Breast epithelium (tissue), 4 donors: ENCODE measurements around the gene IL32. TPM values are rescaled to one million over a fixed set of nuclear protein-coding genes. Genes with fewer than 3 reads are reported as not detected.

ENCODE experiments used
- DNase-seq, 2 donors: peaks; one replicate each; pipeline ENCODE4 v3.0.0-alpha.2; 2019; ENCODE audit warnings: low spot score in 2 of 2
- H3K27ac ChIP-seq, 2 donors: fragments of 200-600 bp; sonication (generic) in 1 of 2; one replicate each; pipeline ENCODE4 v1.5.1; 2016 to 2019; ENCODE audit warnings: mild to moderate bottlenecking in 1 of 2
- H3K27me3 ChIP-seq, 2 donors: fragments of 200-600 bp; sonication (generic) in 1 of 2; one replicate each; pipeline versions ENCODE4 v1.5.1 to v1.6.0; 2017 to 2019; ENCODE audit warnings: control low read depth in 1 of 2, mild to moderate bottlenecking in 1 of 2
- H3K36me3 ChIP-seq: fragments of 200-600 bp; one replicate; pipeline ENCODE4 v1.5.1; 2019
- H3K4me1 ChIP-seq, 2 donors: fragments of 200-600 bp; sonication (generic); one replicate each; pipeline ENCODE4 v1.5.1; 2016 to 2019; ENCODE audit warnings: control low read depth in 1 of 2
- H3K4me3 ChIP-seq, 3 donors: fragments of 200-600 bp; sonication (generic); 1 replicate in 2 of 3; 2 replicates in 1 of 3; pipeline ENCODE4 v1.5.1; 2016 to 2019; ENCODE audit warnings: mild to moderate bottlenecking in 3 of 3, moderate library complexity in 2 of 3
- H3K9me3 ChIP-seq, 2 donors: fragments of 200-600 bp; sonication (generic) in 1 of 2; one replicate each; pipeline ENCODE4 v1.5.1; 2016 to 2019; ENCODE audit warnings: control low read depth in 1 of 2
- POLR2A ChIP-seq: fragments of 450-650 bp; IDR thresholded peaks from one replicate; pipeline ENCODE4 v1.6.1; 2016; ENCODE audit warnings: antibody characterized with exemption, mild to moderate bottlenecking, moderate library complexity
- POLR2AphosphoS5 ChIP-seq, 3 donors: sonication (generic); formaldehyde crosslinking; IDR thresholded peaks; one replicate each; pipeline ENCODE4 v1.6.1; 2017; ENCODE audit warnings: antibody characterized with exemption in 3 of 3
- intact Hi-C: fragments of 100-400 bp; cut with DNase I; formaldehyde crosslinking; loops from one replicate; pipeline ENCODE4 v1.15.1; 2023; ENCODE audit warnings: low total_unique reads
- total RNA-seq, 3 donors: library from RNA; depleted of rRNA; stranded (reverse); fragments of >200 nt; gene quantifications; one replicate each; pipeline ENCODE4 v1.1.0, GENCODE V29; 2016
- TF ChIP-seq, protein P1 (sequence below), 3 donors: fragments of 450-650 bp; IDR thresholded peaks; one replicate each; pipeline ENCODE4 v1.5.1; 2016 to 2017; ENCODE audit warnings: antibody characterized with exemption in 3 of 3, mild to moderate bottlenecking in 3 of 3, moderate library complexity in 3 of 3

IL32 gene
- total RNA-seq, 3 donors from 2014 or later: 9.1 to 17.0 (median 12.0) TPM

DNA sequence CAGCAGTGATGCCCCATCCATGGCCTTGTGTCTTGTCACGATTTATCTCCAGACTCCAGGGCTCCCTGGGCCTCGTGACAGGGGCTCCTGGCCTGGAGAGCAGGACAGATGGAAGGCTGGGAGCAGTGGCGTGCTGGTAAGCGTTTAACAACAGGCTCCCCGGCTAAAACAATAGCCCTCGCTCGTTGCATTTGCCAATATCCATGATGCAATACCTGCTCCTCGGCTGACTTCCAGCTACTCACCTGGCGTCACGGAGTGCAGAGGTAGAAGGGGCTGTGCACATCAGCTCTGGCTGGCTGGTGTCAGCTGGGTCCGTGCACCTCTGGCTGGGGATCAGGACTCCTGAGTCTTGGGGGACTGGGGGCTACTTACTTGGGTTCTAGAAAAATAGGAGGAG lies 27.2 kb upstream of the IL32 start:
- TF ChIP-seq, protein P1, sequence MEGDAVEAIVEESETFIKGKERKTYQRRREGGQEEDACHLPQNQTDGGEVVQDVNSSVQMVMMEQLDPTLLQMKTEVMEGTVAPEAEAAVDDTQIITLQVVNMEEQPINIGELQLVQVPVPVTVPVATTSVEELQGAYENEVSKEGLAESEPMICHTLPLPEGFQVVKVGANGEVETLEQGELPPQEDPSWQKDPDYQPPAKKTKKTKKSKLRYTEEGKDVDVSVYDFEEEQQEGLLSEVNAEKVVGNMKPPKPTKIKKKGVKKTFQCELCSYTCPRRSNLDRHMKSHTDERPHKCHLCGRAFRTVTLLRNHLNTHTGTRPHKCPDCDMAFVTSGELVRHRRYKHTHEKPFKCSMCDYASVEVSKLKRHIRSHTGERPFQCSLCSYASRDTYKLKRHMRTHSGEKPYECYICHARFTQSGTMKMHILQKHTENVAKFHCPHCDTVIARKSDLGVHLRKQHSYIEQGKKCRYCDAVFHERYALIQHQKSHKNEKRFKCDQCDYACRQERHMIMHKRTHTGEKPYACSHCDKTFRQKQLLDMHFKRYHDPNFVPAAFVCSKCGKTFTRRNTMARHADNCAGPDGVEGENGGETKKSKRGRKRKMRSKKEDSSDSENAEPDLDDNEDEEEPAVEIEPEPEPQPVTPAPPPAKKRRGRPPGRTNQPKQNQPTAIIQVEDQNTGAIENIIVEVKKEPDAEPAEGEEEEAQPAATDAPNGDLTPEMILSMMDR (IDR thresholded peaks at IDR 0.05): no peak
- peak in 2 of 3 donors; percentile 17 to 43 for TF ChIP-seq POLR2AphosphoS5 (IDR thresholded peaks at IDR 0.05)
- peaks cover 0 to 48% of the 10 kb centered on the region in 2 donors for H3K27me3 ChIP-seq
- DNase-seq: peak; percentile 82 to 84
- H3K36me3 ChIP-seq: no peaks in the 10 kb centered on the region
- peak overlapping the region; percentile 0 to 29 for H3K27ac ChIP-seq
- H3K4me3 ChIP-seq: no peak overlapping the region
- no peaks in the 10 kb centered on the region for H3K9me3 ChIP-seq
- peaks cover 0 to 4% of the 10 kb centered on the region in 2 donors for H3K4me1 ChIP-seq
- intact Hi-C loops: no loop called here

DNA sequence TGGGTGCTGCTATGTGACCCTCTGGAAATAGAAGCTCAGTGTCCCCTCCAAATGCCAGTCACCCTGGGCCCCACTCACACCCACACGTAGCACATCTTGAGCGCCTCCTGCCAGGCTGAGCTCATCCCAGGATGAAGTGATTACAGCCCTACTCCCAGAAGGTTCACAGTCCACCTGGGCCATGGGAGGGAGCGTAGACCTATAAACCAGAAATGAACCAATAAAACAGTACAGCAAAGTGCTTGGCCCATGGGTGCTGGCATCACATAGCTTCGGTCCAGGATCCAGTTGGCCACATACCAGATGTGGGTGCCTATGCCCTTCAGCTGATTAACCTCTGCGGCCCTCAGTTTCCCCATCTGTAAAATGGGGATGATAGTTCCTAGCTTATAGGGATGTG lies 26.5 kb upstream of the IL32 start:
- H3K27ac ChIP-seq: no peak overlapping the region
- H3K36me3 ChIP-seq: no peaks in the 10 kb centered on the region
- H3K27me3 ChIP-seq: peaks cover 0 to 54% of the 10 kb centered on the region in 2 donors
- no peak for DNase-seq
- H3K4me3 ChIP-seq: no peak overlapping the region
- intact Hi-C loops: no loop called here
- TF ChIP-seq POLR2A (no peak), POLR2AphosphoS5 (IDR thresholded peaks at IDR 0.05) (no peak)
- TF ChIP-seq, protein P1 (IDR thresholded peaks at IDR 0.05): no peak
- H3K4me1 ChIP-seq: peaks cover 0 to 4% of the 10 kb centered on the region in 2 donors
- H3K9me3 ChIP-seq: no peaks in the 10 kb centered on the region

- no peaks in the 10 kb centered on the region for H3K9me3 ChIP-seq
- peaks cover 6 to 7% of the 10 kb centered on the region in 2 donors for H3K4me1 ChIP-seq
- H3K4me3 ChIP-seq: no peak overlapping the region
- no peak overlapping the region for H3K27ac ChIP-seq
- peaks cover 5 to 66% of the 10 kb centered on the region in 2 donors for H3K27me3 ChIP-seq
- no peaks in the 10 kb centered on the region for H3K36me3 ChIP-seq
- DNase-seq: no peak
- intact Hi-C loops: no loop called here
- TF ChIP-seq POLR2A: no peak
- TF ChIP-seq, protein P1 (IDR thresholded peaks at IDR 0.05): no peak
- TF ChIP-seq POLR2AphosphoS5 (IDR thresholded peaks at IDR 0.05): no peak
Observed at GRCh38 chr16:3042376-3042775, 23.1 kb upstream of the IL32 start.

- intact Hi-C loops: no loop called here
- H3K4me1 ChIP-seq: peaks cover 6 to 7% of the 10 kb centered on the region in 2 donors
- H3K4me3 ChIP-seq: peak overlapping the region in 1 of 3 donors; percentile 68
- H3K27ac ChIP-seq: no peak overlapping the region
- H3K9me3 ChIP-seq: no peaks in the 10 kb centered on the region
- H3K36me3 ChIP-seq: no peaks in the 10 kb centered on the region
- peaks cover 5 to 50% of the 10 kb centered on the region in 2 donors for H3K27me3 ChIP-seq
- DNase-seq: no peak
- TF ChIP-seq POLR2AphosphoS5 (IDR thresholded peaks at IDR 0.05) (no peak), POLR2A (no peak)
- TF ChIP-seq, protein P1 (IDR thresholded peaks at IDR 0.05): no peak
Observed at GRCh38 chr16:3044708-3045107, 20.7 kb upstream of the IL32 start.

GRCh38 chr16:3045758-3046640 lies 19.4 kb upstream of the IL32 start, which contains the start of gene MMP25:
TSS of gene MMP25 (plus strand) at chr16:3046561. CDS start at chr16:3046918, 357 bp downstream.
- H3K36me3 ChIP-seq: no peaks in the 10 kb centered on the region
- intact Hi-C loops: no loop called here
- DNase-seq: no peak
- H3K27me3 ChIP-seq: peaks cover 5 to 50% of the 10 kb centered on the region in 2 donors
- H3K4me1 ChIP-seq: peaks cover 6 to 7% of the 10 kb centered on the region in 2 donors
- H3K27ac ChIP-seq: no peak within 1 kb of the TSS
- H3K9me3 ChIP-seq: no peaks in the 10 kb centered on the region
- no peak for TF ChIP-seq POLR2A
- TF ChIP-seq, protein P1 (IDR thresholded peaks at IDR 0.05): no peak
- no peak for TF ChIP-seq POLR2AphosphoS5 (IDR thresholded peaks at IDR 0.05)
- H3K4me3 ChIP-seq: peak within 1 kb of the TSS; percentile 39 to 68 (median 50)
